ENCODE results near the gene IER5. TPM values are rescaled to one million over a fixed set of nuclear protein-coding genes. Genes with fewer than 3 reads are reported as not detected.

Gene IER5
- total RNA-seq, 1 experiment from 2014 or later = 100 TPM

DNA sequence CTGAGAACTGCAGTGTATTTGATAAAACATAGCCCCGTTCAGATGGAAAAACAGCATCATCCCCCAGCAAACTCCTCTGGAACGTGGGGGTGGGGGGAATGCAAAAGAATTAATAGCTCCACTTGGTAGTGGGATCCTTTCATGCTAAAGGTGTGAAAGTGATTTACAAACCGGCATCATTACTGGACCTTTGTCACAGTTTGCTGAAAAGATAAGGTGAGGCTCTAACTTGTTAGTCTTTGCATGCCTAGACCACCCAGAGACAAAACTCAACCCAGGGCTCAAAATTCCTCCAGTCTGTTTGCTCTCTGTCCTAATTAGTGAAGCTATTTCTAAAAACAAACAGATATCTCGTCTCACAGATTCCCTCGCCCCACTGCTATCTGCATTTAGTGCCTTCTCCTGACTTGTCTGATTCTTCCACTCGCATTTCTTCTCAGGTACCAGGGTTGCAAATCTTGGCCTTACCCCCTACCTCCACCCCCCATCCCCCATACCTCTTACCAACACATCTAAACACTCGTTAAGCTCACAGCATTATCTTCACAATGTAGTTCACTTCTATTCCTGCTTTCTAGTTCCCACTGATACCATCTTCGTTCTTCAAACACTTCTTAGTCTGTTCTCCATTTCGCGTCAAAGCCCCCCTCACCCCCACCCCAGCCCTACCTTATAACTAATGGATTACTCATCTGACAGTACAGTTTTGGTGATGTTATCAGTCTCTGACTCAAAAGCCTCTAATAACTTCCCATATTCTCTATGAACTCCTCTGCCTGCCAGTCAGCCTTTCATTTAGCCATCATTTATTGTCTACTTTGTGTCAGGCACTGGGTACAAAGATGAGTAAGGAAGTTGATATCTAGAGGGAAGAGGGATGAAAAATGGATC lies 11.8 kb downstream of the IER5 start:
- H3K9me3 ChIP-seq (ENCODE audit: low read length) = no peaks in the 10 kb centered on the region
- no TSS peak for BruUV-seq (replicated peaks)
- H3F3A ChIP-seq (ENCODE audit: low read length, unreplicated experiment) = peaks cover 5% of the 10 kb centered on the region
- H3K4me2 ChIP-seq (ENCODE audit: low read length) = peak overlapping the region; percentile 74
- H3K9me2 ChIP-seq (replicated peaks; ENCODE audit: low read length) = no peaks in the 10 kb centered on the region
- peak; percentile 74 for DNase-seq
- intact Hi-C loops (cut with micrococcal nuclease) = no loop called here
- no peaks in the 10 kb centered on the region for H3K27me3 ChIP-seq (ENCODE audit: low read length)
- H4K20me1 ChIP-seq (ENCODE audit: low read length) = no peaks in the 10 kb centered on the region
- H2AFZ ChIP-seq (ENCODE audit: low read length) = no peak overlapping the region
- peaks cover 24% of the 10 kb centered on the region for H3K79me2 ChIP-seq (ENCODE audit: low read length)
- H3K4me3 ChIP-seq (ENCODE audit: low read length) = no peak overlapping the region
- H3K27ac ChIP-seq (ENCODE audit: low read length) = peak overlapping the region; percentile 91
- ChIA-PET POLR2A (ENCODE audit: unreplicated experiment) (no interaction called here), CTCF (no interaction called here)
- no peak for ATAC-seq
- TF ChIP-seq CTCF (conservative IDR thresholded peaks at IDR 0.05; ENCODE audit: low read depth, low read length) (no peak), EZH2 (IDR thresholded peaks at IDR 0.05; ENCODE audit: low read length, unreplicated experiment) (no peak), EZH2phosphoT487 (IDR thresholded peaks at IDR 0.05; ENCODE audit: borderline replicate concordance, low read length) (no peak)
- no peaks in the 10 kb centered on the region for H3K36me3 ChIP-seq (ENCODE audit: low read depth, low read length)
- H3K9ac ChIP-seq (ENCODE audit: low read length) = peak overlapping the region; percentile 60
- H3K4me1 ChIP-seq (ENCODE audit: insufficient read depth, low read length) = peaks cover 57% of the 10 kb centered on the region

DNA sequence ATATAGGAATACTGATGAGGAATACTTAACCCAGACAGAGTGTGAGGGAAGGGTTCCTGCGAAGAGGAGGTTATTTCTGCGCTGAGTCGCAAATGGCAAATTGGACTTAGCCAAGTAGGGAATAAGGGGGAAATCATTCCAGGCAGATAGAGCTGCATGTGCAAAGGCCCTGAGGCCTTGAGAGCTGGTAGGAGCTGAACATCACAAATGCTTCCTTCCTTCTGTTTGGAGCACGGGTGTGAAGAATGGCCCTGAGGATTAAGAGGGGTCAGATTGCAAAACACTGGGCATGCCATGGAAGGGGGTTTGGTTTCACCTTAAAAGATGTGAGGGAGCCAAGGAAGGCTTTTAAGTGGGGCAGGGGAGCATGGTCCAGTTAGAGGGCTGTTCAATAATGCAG lies 12.4 kb downstream of the IER5 start:
- intact Hi-C loops (cut with micrococcal nuclease) = no loop called here
- peak overlapping the region; percentile 74 for H3K4me2 ChIP-seq (ENCODE audit: low read length)
- H3K9me2 ChIP-seq (replicated peaks; ENCODE audit: low read length) = no peaks in the 10 kb centered on the region
- TF ChIP-seq EZH2 (IDR thresholded peaks at IDR 0.05; ENCODE audit: low read length, unreplicated experiment) = no peak
- no peak for TF ChIP-seq CTCF (conservative IDR thresholded peaks at IDR 0.05; ENCODE audit: low read depth, low read length)
- no peak for TF ChIP-seq EZH2phosphoT487 (IDR thresholded peaks at IDR 0.05; ENCODE audit: borderline replicate concordance, low read length)
- H3K36me3 ChIP-seq (ENCODE audit: low read depth, low read length) = no peaks in the 10 kb centered on the region
- H3K79me2 ChIP-seq (ENCODE audit: low read length) = peaks cover 24% of the 10 kb centered on the region
- peak overlapping the region; percentile 91 for H3K27ac ChIP-seq (ENCODE audit: low read length)
- no peaks in the 10 kb centered on the region for H3K27me3 ChIP-seq (ENCODE audit: low read length)
- no TSS peak for BruUV-seq (replicated peaks)
- peaks cover 62% of the 10 kb centered on the region for H3K4me1 ChIP-seq (ENCODE audit: insufficient read depth, low read length)
- no peaks in the 10 kb centered on the region for H3K9me3 ChIP-seq (ENCODE audit: low read length)
- H3K9ac ChIP-seq (ENCODE audit: low read length) = peak overlapping the region; percentile 60
- no peaks in the 10 kb centered on the region for H4K20me1 ChIP-seq (ENCODE audit: low read length)
- ATAC-seq (no peak), DNase-seq (no peak)
- ChIA-PET CTCF (no interaction called here), POLR2A (ENCODE audit: unreplicated experiment) (no interaction called here)
- H2AFZ ChIP-seq (ENCODE audit: low read length) = no peak overlapping the region
- H3F3A ChIP-seq (ENCODE audit: low read length, unreplicated experiment) = no peaks in the 10 kb centered on the region
- no peak overlapping the region for H3K4me3 ChIP-seq (ENCODE audit: low read length)
